ENCODE data around the gene GLO1. TPM values are rescaled to one million over a fixed set of nuclear protein-coding genes. Genes with fewer than 3 reads are reported as not detected.

GLO1 gene
- total RNA-seq, 4 donors from 2014 or later: 53.4 to 104 (median 76.1) TPM

- no peaks in the 10 kb centered on the region for H3K9me3 ChIP-seq
- no peaks in the 10 kb centered on the region for H3K36me3 ChIP-seq
- TF ChIP-seq POLR2A (IDR thresholded peaks at IDR 0.05): no peak
- TF ChIP-seq, protein P1, sequence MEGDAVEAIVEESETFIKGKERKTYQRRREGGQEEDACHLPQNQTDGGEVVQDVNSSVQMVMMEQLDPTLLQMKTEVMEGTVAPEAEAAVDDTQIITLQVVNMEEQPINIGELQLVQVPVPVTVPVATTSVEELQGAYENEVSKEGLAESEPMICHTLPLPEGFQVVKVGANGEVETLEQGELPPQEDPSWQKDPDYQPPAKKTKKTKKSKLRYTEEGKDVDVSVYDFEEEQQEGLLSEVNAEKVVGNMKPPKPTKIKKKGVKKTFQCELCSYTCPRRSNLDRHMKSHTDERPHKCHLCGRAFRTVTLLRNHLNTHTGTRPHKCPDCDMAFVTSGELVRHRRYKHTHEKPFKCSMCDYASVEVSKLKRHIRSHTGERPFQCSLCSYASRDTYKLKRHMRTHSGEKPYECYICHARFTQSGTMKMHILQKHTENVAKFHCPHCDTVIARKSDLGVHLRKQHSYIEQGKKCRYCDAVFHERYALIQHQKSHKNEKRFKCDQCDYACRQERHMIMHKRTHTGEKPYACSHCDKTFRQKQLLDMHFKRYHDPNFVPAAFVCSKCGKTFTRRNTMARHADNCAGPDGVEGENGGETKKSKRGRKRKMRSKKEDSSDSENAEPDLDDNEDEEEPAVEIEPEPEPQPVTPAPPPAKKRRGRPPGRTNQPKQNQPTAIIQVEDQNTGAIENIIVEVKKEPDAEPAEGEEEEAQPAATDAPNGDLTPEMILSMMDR (IDR thresholded peaks at IDR 0.05): no peak
- H3K27ac ChIP-seq: no peak overlapping the region
- intact Hi-C loops (cut with DNase I): no loop called here
- H3K4me1 ChIP-seq: no peaks in the 10 kb centered on the region
- no peak for DNase-seq
- 67 to 87% methylated on average over 3 of the region's 3 CpGs for WGBS, 2 donors
- H3K4me3 ChIP-seq: no peak overlapping the region
- H3K27me3 ChIP-seq: peaks cover 0 to 12% (median 0%) of the 10 kb centered on the region in 4 donors
These were observed 34.0 kb upstream of the GLO1 start for GRCh38 chr6:38736951-38737350.

- H3K27ac ChIP-seq: no peak overlapping the region
- no peaks in the 10 kb centered on the region for H3K9me3 ChIP-seq
- H3K4me1 ChIP-seq: peaks cover 0 to 11% (median 0%) of the 10 kb centered on the region in 3 donors
- no peaks in the 10 kb centered on the region for H3K36me3 ChIP-seq
- DNase-seq: no peak
- H3K4me3 ChIP-seq: no peak overlapping the region
- intact Hi-C loops (cut with DNase I): no loop called here
- H3K27me3 ChIP-seq: no peaks in the 10 kb centered on the region
- no peak for TF ChIP-seq POLR2A (IDR thresholded peaks at IDR 0.05)
- TF ChIP-seq, protein P1 (IDR thresholded peaks at IDR 0.05): no peak
- 39 to 45% methylated on average over 4 of the region's 4 CpGs for WGBS, 2 donors
These were observed 27.4 kb upstream of the GLO1 start for GRCh38 chr6:38730140-38730862.

DNA sequence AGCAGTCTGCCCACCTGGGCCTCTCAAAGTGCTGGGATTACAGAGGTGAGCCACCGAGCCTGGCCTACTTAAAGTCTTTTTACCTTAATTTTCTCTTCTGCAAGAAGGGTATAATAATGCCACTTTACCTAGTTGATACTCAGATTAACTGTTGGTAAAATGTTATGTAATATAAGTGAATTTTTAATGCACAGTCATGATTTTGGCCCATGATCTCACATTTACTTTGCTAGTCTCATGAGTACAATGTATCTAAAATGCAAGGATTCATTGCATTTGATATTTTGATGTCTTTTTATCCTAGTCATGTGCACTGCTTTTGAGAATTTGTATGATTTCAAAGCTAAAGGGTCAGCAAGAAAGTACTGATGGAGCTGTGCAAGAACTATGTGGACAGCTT lies 25.3 kb upstream of the GLO1 start:
- intact Hi-C loops (cut with DNase I): no loop called here
- no peak overlapping the region for H3K4me3 ChIP-seq
- H3K9me3 ChIP-seq: no peaks in the 10 kb centered on the region
- no peaks in the 10 kb centered on the region for H3K27me3 ChIP-seq
- H3K4me1 ChIP-seq: peaks cover 0 to 11% (median 0%) of the 10 kb centered on the region in 3 donors
- TF ChIP-seq, protein P1 (IDR thresholded peaks at IDR 0.05): no peak
- TF ChIP-seq POLR2A (IDR thresholded peaks at IDR 0.05): no peak
- H3K36me3 ChIP-seq: no peaks in the 10 kb centered on the region
- DNase-seq: no peak
- 58 to 100% methylated on average over 1 of the region's 1 CpG for WGBS, 2 donors
- H3K27ac ChIP-seq: no peak overlapping the region

DNA sequence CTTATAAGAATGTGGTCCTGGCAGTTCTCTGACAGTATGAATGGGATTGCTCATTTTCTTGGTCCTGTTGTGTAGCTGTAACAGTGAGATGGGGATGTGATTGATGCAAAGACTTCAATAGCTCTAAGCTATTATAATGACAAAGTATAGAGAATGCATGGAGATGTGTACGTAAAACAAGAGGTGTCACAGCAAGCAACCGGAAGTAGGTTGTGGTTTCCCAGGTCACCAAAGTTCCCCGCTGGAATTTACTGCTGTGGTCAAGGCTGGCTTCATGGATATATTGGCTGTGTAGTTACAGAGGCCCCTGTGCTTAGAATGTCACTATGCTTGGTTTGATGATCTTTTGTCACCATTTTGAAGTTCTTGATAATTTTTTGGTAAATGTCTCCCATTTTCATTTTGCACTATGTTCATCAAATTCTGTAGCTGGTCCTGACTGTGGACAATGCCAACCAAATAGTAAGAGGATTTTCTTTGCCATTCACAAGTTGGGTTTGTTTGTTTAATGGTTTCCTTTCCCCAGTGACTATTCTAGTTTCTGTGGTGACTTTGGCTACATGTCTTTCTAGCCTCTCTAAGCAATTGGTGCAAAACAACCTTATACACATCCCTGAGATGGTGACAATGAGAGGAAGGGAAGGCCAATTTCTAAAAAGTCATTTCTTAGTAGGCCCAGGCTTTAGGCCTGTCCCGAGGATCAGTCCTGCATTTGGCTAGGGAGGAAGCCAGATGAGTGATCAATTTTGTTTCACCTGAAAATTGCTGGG lies 22.7 kb upstream of the GLO1 start:
- peaks cover 0 to 8% (median 0%) of the 10 kb centered on the region in 3 donors for H3K4me1 ChIP-seq
- no peak overlapping the region for H3K4me3 ChIP-seq
- no peak overlapping the region for H3K27ac ChIP-seq
- no peak for DNase-seq
- 84 to 89% methylated on average over 3 to 4 of the region's 4 CpGs for WGBS, 2 donors
- H3K27me3 ChIP-seq: no peaks in the 10 kb centered on the region
- H3K36me3 ChIP-seq: no peaks in the 10 kb centered on the region
- no peak for TF ChIP-seq POLR2A (IDR thresholded peaks at IDR 0.05)
- TF ChIP-seq, protein P1 (IDR thresholded peaks at IDR 0.05): no peak
- intact Hi-C loops (cut with DNase I): no loop called here
- no peaks in the 10 kb centered on the region for H3K9me3 ChIP-seq

- no peaks in the 10 kb centered on the region for H3K9me3 ChIP-seq
- intact Hi-C loops (cut with DNase I): no loop called here
- H3K27me3 ChIP-seq: peaks cover 0 to 9% (median 0%) of the 10 kb centered on the region in 4 donors
- DNase-seq: no peak
- TF ChIP-seq, protein P1 (IDR thresholded peaks at IDR 0.05): no peak
- no peak for TF ChIP-seq POLR2A (IDR thresholded peaks at IDR 0.05)
- no peaks in the 10 kb centered on the region for H3K36me3 ChIP-seq
- no peak overlapping the region for H3K27ac ChIP-seq
- 73 to 80% methylated on average over 5 of the region's 5 CpGs for WGBS, 2 donors
- no peaks in the 10 kb centered on the region for H3K4me1 ChIP-seq
- no peak overlapping the region for H3K4me3 ChIP-seq
These were observed 21.4 kb upstream of the GLO1 start for GRCh38 chr6:38724343-38724742.

Data from esophagus squamous epithelium (tissue), 5 donors.